ENCODE data around the gene FERMT2.

The FERMT2 gene

GRCh38 chr14:52900731-52901130 is 50.1 kb downstream of the FERMT2 start:
- no peak for DNase-seq (ENCODE audit: low read depth, low spot score)
- in situ Hi-C loops (cut with HindIII; ENCODE audit: low sequenced_read_pairs), result no loop called here
- H3K4me3 ChIP-seq (ENCODE audit: low read depth, low read length), result no peak overlapping the region
- no peak for TF ChIP-seq CTCF (IDR thresholded peaks at IDR 0.05; ENCODE audit: low read depth, low read length)

GRCh38 chr14:52898496-52898895 is 52.4 kb downstream of the FERMT2 start:
- no peak for TF ChIP-seq CTCF (IDR thresholded peaks at IDR 0.05; ENCODE audit: low read depth, low read length)
- in situ Hi-C loops (cut with HindIII; ENCODE audit: low sequenced_read_pairs), result no loop called here
- DNase-seq (ENCODE audit: low read depth, low spot score), result no peak
- no peak overlapping the region for H3K4me3 ChIP-seq (ENCODE audit: low read depth, low read length)

DNA sequence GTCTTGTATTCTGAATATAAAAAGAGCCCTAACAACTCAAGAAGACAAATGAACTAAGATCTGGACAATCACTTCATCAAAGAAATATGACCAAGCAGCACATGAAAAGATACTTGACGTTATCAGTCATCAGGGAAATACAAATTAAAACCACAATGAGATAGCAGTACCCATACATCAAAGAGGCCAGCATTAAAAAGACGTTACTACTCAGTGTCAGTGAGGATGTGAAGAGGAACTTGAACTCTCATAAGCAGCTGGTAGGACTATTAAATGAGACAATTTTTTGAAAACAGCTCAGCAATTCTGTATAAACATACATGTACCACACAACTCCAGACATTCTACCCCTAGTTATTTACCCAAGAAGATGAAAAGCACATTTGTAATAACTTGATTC is 55.9 kb downstream of the FERMT2 start:
- H3K4me3 ChIP-seq (ENCODE audit: low read depth, low read length), result no peak overlapping the region
- TF ChIP-seq CTCF (IDR thresholded peaks at IDR 0.05; ENCODE audit: low read depth, low read length), result no peak
- DNase-seq (ENCODE audit: low read depth, low spot score), result no peak
- in situ Hi-C loops (cut with HindIII; ENCODE audit: low sequenced_read_pairs), result no loop called here

DNA sequence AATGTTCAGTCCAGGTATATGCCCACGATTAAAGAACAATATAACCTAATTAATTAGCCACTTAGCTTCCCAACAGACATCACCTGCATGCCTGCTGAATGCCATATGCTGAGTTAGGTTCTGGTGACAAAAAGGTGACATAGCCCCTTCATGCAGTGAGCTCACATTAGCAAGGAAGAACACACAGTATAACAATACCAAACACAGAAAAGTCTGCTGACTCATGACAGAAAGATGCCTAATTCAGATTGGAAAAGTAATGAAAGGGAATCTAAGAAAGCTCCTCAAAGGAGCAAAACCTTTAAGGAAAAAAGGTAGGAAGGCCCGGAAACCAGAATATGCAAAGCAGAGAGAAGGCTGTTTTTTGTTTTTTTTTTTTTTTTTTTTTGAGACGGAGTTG is 59.0 kb downstream of the FERMT2 start:
- in situ Hi-C loops (cut with HindIII; ENCODE audit: low sequenced_read_pairs), result no loop called here
- H3K4me3 ChIP-seq (ENCODE audit: low read depth, low read length), result no peak overlapping the region
- DNase-seq (ENCODE audit: low read depth, low spot score), result no peak
- TF ChIP-seq CTCF (IDR thresholded peaks at IDR 0.05; ENCODE audit: low read depth, low read length), result no peak

GRCh38 chr14:52888839-52889838 is 61.7 kb downstream of the FERMT2 start:
- no peak overlapping the region for H3K4me3 ChIP-seq (ENCODE audit: low read depth, low read length)
- TF ChIP-seq CTCF (IDR thresholded peaks at IDR 0.05; ENCODE audit: low read depth, low read length), result no peak
- no peak for DNase-seq (ENCODE audit: low read depth, low spot score)
- in situ Hi-C loops (cut with HindIII; ENCODE audit: low sequenced_read_pairs), result no loop called here

DNA sequence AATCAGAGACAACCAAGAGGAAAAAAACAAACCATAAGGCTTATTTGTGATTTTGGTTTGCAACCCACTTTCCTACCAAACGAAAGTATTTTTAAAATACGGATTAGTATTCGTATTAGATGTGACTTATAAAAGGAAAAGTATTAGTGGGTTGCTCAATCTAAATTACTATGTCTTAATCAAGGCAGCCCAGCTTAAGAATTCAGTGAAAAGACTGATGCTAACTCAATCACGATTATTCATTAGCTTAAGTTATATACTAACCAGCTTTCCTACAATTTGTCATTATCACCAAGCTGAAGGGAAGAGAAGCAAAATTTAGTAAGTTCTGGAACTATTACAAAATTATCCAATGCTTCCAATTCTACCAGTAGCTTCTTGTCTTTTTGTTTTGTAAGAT is 62.7 kb downstream of the FERMT2 start:
- in situ Hi-C loops (cut with HindIII; ENCODE audit: low sequenced_read_pairs), result no loop called here
- no peak overlapping the region for H3K4me3 ChIP-seq (ENCODE audit: low read depth, low read length)
- DNase-seq (ENCODE audit: low read depth, low spot score), result no peak
- TF ChIP-seq CTCF (IDR thresholded peaks at IDR 0.05; ENCODE audit: low read depth, low read length), result no peak
